Hematopoietic multipotent progenitor cell treated with erythropoietin and hydrocortisone succinate and interleukin-3 and kit ligand, for 6 days (in vitro differentiated cells): ENCODE measurements around the gene H2AZ1.
"Not testable (repeated sequence)": the region's sequence is repeated elsewhere in the genome, so short reads cannot be mapped to it uniquely, and the experiment has no call there.

ENCODE experiments used
- DNase-seq: peaks from one replicate; pipeline ENCODE4 v3.0.0-alpha.2; 2015

H2AZ1 gene

DNA sequence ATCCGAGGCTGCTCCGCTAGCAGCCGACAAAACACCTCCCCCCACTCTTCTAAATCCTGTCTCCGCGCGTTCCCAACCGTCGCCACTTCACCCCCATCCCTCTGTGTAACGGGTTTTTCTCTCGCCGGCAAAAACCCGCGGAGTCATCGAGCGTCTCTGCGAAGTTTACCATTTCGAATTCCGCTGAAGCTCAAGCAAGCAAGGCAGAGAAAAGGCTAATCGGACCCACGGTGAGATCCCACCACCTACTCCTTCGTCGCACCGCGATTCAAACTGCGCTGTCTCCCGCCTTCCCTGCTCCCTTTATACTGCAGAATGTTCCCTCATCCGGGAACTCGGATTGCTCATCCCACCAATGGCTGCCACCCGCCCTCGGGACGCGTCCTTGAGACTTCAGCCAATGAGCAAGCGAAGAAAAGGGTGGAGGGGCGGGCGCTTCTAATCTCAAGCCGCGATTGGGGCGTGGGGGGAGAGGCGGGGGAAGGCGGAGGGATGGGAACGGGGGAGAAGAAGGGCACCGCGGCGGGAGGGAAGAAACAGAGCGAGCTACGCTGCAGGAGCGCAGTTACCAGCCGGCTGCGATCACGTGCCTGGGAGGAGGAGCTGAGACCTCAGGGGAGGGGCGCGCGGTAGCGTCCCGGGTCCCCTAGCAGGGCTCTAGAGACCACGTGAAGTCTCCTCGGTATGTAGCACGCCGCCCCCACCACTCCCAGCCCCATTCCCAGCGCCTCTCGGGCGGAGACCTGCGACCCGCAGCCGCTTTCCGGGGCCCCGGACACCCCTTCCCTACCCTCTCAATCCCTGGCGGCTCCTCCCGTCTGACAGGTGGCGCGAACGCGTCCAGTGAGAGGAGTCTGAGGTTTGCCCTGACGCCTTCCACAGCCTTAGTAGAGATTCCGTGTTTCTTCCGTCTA, at the start of gene H2AZ1:
H2AZ1 (minus strand) TSS at position 277 of the 914 bp plus-strand sequence; CDS start at position 172, 105 bp downstream.
- peak; percentile 99 for DNase-seq

DNA sequence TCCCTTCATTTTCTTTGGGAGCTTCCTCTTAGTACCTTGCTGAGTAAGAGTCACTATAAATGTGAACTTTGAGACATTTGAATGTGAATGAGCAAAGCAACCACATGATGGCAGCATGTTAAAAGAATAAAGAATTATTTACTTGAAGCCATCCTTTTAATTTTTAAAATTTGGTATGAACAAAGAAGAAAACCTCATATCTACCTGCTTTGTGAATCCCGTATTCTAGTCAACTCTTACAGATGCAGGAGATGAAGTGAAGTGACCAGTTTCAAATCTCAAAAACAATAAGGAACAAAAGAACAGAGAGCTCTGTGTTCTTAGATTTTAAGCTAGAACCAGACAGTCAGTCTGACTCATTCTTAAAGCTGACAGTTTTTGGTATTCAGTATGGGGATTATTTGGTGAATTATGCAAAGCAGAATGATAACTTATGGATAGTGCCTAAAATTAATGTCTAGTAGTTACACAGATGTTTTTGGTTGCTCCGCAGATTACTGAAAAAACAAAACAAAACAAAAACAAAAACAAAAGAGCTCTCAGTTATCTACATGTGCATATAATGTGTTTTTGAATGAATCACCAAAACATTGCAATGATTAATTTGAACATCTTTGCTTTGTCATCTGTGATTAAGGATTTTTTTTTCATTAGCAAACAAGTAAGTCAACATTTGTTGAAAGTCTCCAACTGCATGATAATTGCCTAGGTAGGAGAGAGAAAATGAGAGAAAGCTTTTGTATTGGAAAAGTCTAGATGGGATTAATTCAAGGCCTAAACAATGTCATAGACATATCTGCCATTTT, 48.2 kb upstream of the H2AZ1 start:
- DNase-seq = peak; percentile 19

DNA sequence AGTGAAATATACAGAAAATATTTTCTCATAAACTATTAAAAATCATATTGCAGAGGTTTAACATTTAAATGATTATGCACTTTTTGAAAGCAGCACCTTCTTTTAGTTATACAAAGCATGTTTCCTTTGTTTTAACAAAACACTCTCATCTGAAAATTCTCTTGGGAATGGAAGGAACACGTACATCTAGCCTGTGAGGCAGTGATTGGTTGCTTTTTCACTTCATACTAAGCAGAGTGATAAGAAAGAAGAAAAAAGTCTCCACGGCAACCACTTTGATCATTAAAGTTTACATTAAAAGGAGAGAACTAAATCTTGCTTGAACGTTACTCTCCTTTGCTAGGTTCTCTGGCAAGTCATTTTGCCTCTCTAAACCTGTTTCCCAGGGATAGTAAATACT, 41.7 kb upstream of the H2AZ1 start:
- DNase-seq = no peak

DNA sequence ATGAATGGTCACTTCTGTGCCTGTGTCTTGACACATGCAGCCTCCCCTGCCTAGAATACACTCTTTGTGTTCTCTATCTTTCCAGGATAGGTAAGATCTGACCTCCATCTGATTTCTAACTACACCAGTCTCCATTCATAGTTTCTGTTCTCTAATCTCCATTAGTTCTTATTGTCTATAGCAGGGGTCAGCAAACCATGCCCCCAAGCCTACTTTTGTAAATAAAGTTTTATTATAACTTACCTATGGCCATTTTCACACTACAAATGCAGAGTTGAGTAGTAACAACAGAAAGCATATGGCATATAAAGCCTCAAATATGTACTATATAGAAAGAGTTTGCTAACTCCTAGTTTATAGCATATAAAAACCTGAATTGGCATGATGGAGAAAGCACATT, 37.6 kb upstream of the H2AZ1 start:
- DNase-seq = no peak

DNA sequence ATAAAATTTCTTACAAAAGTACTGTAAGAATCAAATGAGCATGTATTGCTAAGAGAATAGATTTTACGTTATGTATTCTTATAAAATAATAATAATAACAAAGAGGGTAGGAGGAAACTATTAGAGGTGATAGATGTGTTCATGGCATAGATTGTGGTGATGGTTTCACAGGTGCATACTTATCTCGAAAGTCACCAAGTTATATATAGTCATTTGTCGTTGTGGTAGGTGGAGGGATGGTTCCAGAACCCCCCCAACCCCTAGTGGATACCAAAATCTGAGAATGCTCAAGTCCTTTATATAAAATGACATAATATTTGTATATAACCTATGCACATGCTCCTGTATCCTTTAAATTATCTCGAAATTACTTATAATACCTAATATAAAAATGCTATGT, 36.7 kb upstream of the H2AZ1 start:
- no peak for DNase-seq

DNA sequence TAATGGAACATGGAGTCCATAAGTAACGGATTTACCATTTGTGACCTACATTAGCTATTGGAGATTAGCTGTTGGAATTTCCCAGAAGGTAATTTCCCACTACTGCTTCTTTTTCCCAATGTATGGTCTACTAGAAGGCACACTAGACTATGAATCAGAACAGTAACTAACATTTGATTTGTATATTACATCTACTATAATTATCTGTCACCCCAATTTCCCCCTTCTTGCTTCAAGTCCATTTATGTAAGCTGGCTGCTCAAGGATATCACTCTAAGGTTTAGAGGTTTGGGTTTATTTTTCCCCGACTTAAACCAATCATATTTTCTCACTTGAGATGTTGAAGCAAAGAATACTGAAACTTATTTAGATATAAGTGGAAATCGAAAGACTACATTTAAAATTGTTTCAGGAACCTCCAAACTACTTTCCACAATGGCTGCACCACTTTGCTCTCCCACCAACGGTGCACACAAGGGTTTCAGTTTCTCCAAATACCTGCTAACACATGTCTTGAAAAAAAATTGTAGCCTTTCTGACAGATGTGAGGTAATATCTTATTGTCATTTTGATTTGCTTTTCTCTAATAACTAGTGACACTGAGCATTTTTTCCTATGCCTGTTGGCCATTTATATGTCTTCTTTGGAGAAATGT, 33.3 kb upstream of the H2AZ1 start:
- DNase-seq = no peak

DNA sequence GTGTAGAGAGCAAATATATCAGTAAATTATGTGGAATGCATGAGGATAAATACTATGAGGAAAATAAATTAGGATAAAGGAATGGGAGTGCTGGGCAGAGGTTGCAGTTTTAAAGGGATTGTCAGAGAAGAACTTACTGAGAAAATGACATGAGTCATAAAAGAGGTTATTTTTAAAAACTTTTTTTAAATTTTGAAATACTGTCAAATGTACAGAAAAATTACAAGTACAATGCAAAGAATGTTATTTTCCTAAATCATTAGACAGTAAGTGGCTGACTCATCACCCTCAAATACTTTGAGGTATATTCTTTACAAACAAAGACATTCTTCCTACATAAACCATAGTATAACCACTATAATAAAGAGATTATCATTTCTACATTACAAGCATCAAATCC, 29.8 kb upstream of the H2AZ1 start:
- DNase-seq = no peak

DNA sequence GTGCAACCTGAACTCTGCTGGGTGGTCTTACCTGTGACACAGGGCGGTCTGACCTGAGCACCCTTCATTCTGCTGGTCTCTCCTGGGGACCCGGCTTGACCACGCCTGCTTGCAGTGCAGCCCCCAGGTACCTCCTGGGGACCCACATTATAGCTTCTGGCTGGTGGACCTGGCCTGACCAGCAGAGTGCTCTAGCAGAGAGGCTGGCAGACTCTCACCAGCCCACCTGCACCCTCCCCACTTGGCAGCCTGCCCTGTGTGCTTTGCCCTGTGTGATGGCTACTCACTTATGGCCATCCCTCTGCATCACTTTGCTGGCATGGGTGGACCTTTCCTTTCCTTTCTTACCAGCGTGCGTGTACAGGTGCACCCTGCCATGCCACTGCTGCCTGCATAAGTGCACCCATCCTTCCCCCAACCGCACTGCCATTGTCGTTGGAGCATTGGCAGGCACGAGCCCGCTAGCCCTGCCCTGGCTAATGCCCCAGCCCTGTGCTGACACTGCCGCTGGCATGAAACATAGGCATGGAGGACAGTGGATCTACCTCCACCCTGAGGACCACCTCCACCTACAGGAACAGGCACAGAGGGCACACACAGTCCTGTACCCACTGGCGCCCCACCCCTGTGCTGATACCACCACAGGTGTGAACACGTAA, 21.5 kb upstream of the H2AZ1 start:
- DNase-seq = no peak

DNA sequence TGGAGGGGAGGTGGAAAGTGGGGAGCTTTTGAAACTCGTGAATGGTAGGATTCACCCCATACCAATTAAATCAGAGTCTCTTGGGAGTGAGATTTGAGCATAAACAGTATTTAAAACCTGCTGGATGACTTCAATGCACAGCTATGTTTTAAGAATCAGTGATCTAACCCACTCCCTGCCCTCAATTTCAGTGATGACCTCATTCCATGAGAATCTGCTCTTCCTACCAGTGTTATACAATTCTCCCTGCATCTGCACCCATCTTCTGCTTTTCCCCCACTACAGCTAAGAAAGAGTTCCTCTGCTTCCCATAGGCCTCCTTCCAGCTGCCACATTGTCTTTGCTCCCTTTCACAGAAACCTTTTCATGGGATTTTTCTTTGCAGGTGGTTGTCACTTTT, 18.3 kb upstream of the H2AZ1 start:
- DNase-seq = no peak

DNA sequence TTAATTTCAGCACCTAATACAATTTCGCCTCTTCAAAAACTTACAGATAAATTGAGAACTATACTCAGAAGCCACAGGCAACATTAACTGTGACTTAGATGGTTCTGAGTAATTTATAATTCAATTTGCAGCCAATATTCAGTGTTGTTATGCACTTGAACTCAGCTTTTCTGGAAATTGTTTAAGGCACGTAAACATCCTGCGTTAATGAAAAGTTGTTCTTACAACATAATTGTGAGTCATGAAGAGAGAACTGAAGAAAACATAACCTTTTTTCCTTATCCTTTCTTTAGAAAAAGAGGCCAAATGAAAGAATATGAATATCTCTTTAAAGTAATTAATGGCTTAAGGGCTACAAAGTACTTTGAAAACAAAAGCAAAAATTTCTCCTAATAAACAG, 16.6 kb upstream of the H2AZ1 start:
- no peak for DNase-seq

DNA sequence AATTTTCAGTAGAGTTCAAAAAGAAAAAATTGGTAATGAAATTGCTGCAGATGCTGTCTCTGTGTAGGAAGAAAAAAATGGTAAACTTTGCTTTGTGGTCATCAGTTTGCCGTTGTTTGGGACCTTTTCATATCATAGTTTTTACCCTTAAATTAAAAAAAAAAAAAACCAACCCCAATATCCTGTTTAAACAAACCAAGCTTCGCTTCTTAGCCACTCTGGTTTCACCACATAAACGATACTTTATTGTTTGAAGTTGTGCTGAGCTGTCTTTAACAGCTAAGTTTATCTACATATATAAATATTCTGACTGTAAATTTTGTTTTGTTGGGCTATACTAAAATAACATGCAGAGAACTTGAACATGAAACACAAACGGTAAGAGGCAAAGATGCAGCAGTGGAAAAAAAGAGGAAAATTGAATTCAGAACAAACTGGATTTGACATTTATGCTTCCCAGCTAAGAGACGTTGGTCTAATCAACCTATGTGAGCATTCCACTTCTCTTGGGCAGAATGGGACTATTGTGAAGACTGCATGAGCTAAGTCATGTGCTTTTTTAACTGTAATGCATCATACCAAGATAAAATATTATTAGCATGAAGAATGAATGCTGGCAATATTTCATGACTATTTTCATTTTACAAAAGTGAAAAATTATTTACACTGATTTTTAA, 15.7 kb upstream of the H2AZ1 start:
- DNase-seq = no peak

DNA sequence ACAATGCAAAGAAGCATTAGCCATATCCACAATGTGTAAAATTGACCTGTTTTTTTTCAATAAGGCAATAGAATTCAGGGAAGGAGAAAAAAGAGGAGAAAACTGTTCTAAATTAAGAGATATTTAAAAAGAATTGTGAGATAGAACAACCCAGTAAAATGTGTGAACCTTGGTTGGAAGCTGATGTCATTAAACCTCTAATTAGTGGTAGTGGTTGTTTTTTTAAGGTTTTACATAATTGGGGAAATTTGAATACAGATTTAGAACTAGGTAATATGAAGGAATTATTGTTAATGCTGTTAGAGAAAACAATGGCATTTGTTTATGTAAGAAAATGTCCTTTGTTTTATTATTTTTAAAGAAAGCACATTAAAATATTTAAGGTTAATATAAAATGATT, 15.1 kb upstream of the H2AZ1 start:
- no peak for DNase-seq

DNA sequence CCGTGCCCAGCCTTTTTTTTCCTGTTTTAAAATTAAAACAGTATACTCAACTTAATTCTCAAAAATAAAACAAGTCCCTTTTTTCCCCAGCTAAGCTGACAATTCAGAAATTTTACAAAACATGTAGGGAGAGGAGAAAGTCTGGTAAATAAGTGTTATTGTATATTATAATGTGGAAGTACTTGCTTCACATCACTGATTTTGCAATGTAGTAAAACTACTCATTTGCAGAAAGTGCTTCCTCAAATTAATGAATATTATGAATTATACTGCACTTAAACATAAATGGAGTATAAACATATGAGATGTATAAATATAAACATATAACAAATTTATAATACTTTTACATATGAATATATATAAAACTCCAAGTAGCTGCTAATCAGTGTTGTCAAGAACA, 11.6 kb upstream of the H2AZ1 start:
- DNase-seq = no peak

DNA sequence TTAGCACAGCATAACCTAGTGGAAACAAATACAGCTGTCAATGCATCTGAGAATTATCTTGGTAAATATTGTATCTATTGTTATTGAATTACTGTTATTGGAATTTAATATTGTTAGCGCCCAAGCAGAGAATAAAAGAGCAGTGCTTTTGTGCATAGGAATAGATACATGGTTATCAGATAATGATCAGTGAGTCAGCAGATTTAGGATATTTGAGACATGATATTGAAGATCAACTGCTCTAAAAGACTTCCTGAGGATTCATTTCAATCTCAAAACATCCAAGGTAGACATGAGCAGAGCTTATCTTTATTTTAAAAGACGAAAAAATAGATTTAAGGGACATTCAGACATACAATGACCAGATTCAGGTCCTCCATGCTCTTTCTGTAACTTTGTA, 10.6 kb upstream of the H2AZ1 start:
- DNase-seq = no peak

DNA sequence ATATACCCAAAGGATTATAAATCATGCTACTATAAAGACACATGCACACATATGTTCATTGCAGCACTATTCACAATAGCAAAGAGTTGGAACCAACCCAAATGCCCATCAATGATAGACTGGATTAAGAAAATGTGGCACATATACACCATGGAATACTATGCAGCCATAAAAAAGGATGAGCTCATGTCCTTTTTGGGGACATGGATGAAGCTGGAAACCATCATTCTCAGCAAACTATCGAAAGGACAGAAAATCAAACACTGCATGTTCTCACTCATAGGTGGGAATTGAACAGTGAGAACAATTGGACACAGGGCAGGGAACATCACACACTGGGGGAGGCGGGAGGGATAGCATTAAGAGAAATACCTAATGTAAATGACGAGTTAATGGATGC, 8.1 kb upstream of the H2AZ1 start:
- DNase-seq = not testable (repeated sequence)

DNA sequence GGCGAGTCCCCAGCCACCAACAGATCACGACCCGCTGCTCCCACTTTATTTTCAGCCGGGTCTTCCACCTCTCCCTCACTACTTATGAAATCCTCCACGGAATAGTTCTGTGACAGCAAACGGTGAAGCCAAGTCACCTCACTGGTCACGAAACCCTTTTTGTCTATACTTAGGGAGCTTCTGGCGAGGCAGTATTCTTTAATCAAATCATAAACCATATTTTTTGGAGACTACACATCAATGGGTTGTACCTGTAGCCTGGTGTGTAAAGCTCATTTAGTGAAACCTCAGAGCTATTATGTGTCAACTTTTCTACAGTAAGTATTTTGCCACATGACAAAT, 809 bp upstream of the H2AZ1 start:
- DNase-seq = no peak

DNA sequence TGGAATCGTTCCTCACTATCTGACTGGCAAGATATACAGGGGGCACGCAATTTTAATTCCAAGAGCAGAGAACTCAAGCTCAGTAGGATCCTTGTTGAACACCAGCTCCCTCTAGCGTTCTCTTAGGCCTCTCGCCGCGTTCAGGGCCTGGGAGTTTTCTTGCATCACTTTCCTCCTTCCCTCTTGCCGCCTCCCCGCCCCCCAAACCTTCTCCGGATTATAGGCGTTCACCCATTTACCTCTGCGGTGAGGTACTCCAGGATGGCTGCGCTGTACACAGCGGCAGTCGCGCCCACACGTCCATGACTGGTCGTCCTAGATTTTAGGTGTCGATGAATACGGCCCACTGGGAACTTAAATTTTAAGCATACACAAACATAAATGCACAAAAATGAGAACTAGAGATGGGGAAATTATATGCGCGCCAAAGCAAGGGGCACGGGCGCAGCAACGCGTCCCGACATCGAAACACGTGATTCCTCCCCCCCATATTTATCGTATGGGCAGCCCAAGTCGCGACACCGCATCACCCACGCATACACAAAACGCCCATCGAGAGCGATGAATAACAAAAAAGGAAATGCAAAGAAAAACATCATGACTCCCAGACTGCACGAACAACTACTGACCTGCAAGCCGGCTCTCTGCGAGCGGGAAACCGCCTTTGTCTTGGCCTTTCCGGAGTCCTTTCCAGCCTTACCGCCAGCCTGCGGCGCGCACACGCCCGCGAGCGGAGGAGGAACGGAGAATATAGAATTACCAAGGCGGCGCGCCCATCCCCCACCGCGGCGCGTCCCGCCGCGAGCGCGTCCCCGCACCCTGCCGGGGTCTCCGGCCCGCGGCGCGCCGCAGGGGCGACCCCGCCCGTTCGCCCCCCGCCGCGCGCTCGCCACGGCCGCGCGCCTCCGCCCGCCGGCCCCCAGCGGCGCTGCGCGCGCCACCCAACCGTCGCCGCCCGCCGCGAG, 759 bp downstream of the H2AZ1 start:
- peak; percentile 99 for DNase-seq

DNA sequence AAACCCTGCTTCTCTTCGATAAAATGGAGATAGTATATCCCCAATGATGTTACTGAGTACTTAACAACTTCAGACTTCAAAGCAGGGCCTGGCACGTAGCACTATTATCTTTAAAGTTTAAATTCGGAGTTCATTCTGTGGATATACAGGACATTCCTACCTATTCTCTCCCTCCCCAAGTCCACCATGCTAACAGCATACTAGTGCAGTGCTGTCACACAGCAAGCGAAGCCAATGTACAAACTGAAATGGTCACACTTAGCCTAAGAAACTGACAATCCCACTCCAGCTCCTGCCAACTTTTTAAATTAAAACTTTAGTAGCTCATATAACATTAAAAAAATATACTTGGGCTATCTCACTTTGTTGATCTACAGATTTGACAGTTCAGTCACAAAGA, 2.5 kb downstream of the H2AZ1 start:
- DNase-seq = no peak

DNA sequence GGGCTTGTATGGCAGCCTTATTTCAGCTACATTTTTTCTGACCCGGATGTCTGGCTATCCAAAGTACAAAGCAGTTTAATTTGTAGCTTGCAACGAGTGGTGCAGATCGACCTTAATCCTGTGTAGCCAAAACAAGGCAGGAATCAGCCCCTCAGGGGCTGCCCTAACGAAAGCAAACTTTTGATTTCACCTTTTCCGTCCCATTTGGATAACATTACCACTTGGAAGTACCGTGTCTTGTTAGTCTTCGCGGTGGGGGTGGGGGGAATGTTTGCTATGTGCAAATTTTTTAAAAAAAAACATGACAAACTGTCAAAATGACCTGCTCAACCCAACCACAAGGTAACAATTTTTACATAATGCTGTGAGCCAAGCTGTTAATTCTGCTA, 2.9 kb downstream of the H2AZ1 start:
- no peak for DNase-seq

DNA sequence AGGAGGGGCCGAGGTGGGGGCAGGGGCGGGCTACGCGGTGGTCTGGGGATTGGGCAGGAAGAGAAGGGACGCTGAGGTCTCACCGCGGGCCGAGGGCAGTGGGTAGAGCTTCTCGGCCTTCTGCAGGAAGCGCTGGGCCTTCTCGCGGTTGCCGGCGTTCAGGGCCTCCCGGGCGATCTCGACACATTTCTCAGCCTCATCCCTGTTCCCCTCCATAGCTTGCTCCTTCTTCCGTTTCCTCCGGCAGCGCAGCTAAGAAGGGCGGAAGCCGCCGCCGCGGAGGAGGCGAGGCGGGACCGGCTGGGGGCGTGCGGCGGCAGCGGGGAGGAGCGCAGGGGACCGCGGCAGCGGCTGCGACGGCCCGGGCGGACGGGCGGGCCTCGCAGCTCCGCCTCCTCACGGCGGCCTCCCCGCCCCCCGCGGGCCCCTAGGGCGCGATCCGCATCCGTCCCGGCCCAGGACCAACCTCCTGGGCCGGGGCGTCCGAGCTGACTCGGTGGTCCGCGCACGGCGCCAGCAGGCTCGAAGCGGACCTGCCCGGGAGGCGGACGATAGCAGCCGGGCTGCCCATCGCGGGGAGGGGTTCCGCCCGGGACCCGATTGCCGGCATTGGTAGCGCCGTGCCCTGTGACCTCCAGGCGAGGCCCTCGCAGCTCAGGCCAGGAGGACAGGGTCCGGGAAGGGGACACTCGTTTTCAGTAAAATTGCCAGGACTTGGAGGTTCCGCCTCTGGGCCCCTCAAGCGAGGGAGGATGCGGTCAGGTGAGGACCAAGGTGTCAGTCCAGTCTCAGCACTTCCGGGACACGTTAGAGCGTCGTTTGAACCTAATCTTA, 3.5 kb downstream of the H2AZ1 start, which contains the start of gene DNAJB14:
DNAJB14 (minus strand) TSS at position 263 of the 834 bp plus-strand sequence; CDS start at position 216, 47 bp downstream.
- DNase-seq = peak; percentile 84
